GM21737 (cell line): ENCODE data around the gene MRC1.

Experiments
- ATAC-seq: cut with Tn5 transposase; IDR thresholded peaks from one replicate; pipeline ENCODE4 v1.9.1; 2021; ENCODE audit warnings: mild to moderate bottlenecking, moderate library complexity; ENCODE audit not compliant: unreplicated experiment

The MRC1 gene

GRCh38 chr10:17795083-17795482 is 14.1 kb upstream of the MRC1 start:
- no peak for ATAC-seq

- no peak for ATAC-seq
Measured at GRCh38 chr10:17795813-17796594, 13.1 kb upstream of the MRC1 start.

GRCh38 chr10:17801507-17801906 is 7.6 kb upstream of the MRC1 start:
- ATAC-seq, result no peak

DNA sequence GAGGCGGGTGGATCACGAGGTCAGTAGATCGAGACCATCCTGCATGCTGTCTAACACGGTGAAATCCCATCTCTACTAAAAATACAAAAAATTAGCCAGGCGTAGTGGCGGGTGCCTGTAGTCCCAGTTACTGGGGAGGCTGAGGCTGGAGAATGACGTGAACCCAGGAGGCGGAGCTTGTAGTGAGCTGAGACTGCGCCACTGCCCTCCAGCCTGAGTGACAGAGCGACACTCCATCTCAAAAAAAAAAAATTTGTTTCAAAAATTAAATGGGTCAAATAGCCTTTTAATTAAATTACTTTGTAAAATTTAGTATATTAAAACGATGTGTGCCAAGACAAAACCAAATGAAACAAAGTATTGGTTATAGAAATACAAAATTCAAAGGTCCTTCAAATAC is 6.8 kb upstream of the MRC1 start:
- no peak for ATAC-seq

DNA sequence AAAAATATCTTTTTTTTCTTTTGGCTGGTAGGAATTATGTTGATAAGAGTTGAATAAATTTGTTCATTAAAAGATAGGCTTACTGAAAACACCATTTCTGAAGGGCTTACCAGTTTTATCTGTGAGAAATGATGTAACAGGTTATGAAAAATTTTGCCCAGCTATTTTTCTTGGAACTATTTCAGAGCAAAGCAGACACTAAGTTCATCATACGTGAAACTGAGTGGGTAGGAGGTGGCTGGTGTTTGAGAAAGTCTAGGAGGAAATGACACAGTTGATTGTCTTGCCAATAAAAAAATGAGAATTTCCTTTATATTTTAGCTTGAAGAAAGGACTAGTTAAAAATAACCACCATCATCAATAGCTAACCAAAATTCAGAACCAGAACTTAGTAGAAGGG is 6.2 kb upstream of the MRC1 start:
- ATAC-seq, result no peak

- ATAC-seq, result no peak
Measured at GRCh38 chr10:17805330-17805729, 3.8 kb upstream of the MRC1 start.

DNA sequence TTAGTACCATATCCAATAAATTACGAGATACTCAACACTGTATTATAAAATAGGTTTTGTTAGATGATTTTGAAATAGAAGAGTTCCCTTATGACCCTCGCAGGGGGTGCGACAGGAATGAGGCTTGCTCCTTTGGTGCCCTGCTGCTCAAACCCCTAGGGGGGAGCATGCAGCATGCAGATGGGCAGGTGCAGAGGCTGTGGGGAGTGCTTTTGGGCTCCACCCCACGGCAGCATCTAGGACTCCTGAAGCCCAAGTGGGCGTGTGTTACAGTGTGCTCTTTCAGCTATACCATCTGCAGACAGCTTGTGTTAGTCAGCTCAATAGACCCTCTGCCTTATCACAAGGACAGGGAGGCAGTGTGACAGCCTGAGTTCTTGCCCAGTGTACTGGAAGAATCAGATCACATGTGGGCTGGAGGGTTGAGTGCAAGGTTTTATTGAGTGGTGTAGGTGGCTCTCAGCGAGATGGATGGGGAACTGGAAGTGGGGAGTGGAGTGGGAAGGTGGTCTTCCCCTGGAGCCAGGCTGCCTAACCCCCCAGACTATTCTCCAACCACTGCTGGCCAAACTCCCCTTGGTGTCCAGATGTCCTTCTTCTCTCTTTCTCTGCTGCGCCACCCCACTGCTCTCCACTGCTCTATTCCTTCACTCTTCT is 3.1 kb upstream of the MRC1 start:
- ATAC-seq, result peak; percentile 82

GRCh38 chr10:17811146-17811865 is 2.2 kb downstream of the MRC1 start:
- no peak for ATAC-seq

DNA sequence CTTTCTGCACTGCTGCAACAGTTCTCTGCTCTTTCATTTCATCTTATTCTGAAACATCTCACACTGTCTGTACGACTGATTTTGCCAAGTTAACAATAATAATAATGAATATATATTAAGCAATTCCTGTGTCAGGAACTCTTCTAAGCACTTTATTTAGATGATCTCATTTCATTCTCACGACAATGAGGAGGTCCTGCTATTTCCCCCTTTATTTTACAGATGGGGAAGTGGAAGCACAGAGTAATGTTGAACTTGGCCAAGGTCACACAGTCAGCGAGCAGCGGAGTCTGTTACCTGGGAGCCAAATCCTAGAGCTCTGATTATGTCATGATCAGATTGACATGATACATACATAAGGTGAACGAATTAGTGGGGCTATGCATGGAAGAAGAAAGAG is 5.8 kb downstream of the MRC1 start:
- no peak for ATAC-seq

- no peak for ATAC-seq
Measured at GRCh38 chr10:17816199-17816598, 7.1 kb downstream of the MRC1 start.

GRCh38 chr10:17817316-17817715 is 8.2 kb downstream of the MRC1 start:
- ATAC-seq, result no peak

- ATAC-seq, result no peak
Measured at GRCh38 chr10:17817790-17818189, 8.6 kb downstream of the MRC1 start.

DNA sequence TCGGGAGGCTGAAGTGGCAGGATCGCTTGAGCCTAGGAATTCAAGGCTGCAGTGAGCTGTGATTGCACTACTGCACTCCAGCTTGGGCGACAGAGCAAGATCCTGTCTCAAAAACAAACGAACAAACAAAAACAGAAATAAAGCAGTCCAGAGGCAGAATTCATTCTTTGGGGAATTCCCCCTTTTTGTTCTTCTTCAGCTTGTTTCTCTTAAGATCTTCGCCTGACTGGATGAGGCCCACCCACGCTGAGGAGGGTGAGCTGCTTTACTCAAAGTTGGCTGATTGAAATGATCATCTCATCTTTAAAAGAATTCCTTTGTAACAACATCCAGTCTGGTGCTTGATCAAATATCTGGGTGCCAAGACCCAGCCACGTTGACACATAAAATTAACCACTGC is 10.7 kb downstream of the MRC1 start:
- ATAC-seq, result no peak

- ATAC-seq, result no peak
Measured at GRCh38 chr10:17820943-17821342, 11.8 kb downstream of the MRC1 start.

DNA sequence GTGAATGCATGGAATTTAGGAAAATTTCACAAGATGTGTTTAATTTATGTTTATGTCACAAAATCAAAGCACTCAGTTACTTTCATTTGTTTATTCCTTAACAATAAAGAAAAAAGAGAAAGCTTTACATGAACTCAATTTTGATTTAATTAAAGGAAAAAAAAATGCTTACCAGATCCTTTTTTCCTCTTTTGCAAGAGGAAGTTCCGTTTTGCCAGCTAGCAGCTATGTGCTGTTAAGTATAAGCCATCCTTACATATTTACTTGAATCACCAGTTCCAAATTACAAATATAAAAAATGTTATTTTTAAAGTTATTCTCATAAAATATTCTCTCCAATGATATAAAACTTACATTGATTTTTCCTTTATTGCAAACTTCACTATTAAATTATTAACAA is 12.7 kb downstream of the MRC1 start:
- no peak for ATAC-seq

GRCh38 chr10:17831341-17831740 is 22.2 kb downstream of the MRC1 start:
- ATAC-seq, result no peak

- no peak for ATAC-seq
Measured at GRCh38 chr10:17831896-17832295, 22.7 kb downstream of the MRC1 start.

- ATAC-seq, result no peak
Measured at GRCh38 chr10:17833656-17834055, 24.5 kb downstream of the MRC1 start.

- ATAC-seq, result no peak
Measured at GRCh38 chr10:17835688-17836087, 26.5 kb downstream of the MRC1 start.

DNA sequence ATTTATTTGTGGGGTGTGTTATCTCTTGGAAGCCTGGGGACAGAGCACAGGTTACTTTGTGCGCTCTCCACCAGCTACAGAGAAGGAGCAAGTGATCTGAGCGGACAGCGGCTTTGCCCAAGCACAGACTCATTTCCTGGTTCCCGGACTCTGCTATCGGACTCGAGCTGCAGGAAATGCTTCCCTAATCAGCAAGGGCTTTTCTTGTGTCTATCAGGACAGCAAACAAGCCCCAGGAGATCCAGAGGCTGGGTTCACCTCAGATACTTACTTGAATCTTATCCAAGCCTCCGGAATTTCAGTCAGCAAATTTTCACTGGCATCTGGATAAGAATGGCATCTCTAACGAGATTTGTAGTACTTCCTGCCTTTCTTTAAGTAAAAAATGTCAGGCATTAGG is 27.8 kb downstream of the MRC1 start:
- no peak for ATAC-seq

- no peak for ATAC-seq
Measured at GRCh38 chr10:17838080-17838648, 29.0 kb downstream of the MRC1 start.

DNA sequence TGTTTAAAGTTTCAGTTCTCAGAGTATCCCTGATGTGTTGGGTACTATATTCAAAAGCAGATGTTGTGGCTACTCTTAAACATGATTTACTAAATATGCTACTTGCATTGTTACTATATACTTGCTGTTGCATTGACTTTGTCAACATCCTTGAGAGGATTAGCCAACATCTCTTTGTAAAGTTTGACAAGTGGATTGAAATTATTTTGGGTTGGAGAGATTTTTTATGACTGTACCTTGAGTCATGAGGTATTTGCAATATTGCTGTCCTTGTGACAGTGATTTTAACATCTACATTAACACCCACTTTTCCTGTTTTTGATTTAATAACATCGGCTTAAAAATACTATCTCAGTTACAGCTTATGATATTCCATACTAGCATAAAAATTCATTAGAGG is 31.9 kb downstream of the MRC1 start:
- no peak for ATAC-seq
